ENCODE results near the gene NOP16.

Gene NOP16

GRCh38 chr5:176388444-176389134 is at the start of gene NOP16, which contains the start of gene HIGD2A:
Gene NOP16, minus strand, starts transcription at chr5:176388598. Its CDS starts 59 bp downstream, at chr5:176388539.
Gene HIGD2A, plus strand, starts transcription at chr5:176388751. Its CDS starts 69 bp downstream, at chr5:176388820.
- DNase-seq: peak; percentile 98

- no peak for DNase-seq
Measured at GRCh38 chr5:176436656-176437055, 48.3 kb upstream of the NOP16 start.

- DNase-seq: no peak
Measured at GRCh38 chr5:176432707-176433106, 44.3 kb upstream of the NOP16 start.

GRCh38 chr5:176429972-176430371 is 41.6 kb upstream of the NOP16 start:
- DNase-seq: no peak

- DNase-seq: no peak
Measured at GRCh38 chr5:176427971-176428370, 39.6 kb upstream of the NOP16 start.

DNA sequence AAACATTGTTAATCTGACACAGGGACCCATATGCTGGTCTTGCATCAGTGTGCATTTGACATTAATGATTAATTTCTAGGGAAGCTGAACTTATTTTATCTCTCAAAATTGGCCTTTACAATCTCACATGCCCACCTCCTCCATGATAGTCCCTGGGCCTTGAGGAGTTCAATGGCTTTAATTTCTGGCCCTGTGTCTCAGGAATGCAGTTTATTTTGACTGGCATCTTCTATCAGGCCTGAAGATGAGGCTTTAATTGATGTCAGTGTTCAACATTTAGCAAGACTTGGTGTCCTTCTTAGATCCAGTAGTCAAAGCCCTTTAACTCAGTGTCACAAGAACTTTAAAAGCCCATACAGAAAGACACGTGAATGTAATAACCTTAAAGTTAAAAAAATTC is 38.5 kb upstream of the NOP16 start:
- no peak for DNase-seq

GRCh38 chr5:176425791-176426190 is 37.4 kb upstream of the NOP16 start:
- DNase-seq: no peak

GRCh38 chr5:176425138-176425537 is 36.7 kb upstream of the NOP16 start:
- DNase-seq: no peak

GRCh38 chr5:176424181-176424580 is 35.8 kb upstream of the NOP16 start:
- DNase-seq: no peak

DNA sequence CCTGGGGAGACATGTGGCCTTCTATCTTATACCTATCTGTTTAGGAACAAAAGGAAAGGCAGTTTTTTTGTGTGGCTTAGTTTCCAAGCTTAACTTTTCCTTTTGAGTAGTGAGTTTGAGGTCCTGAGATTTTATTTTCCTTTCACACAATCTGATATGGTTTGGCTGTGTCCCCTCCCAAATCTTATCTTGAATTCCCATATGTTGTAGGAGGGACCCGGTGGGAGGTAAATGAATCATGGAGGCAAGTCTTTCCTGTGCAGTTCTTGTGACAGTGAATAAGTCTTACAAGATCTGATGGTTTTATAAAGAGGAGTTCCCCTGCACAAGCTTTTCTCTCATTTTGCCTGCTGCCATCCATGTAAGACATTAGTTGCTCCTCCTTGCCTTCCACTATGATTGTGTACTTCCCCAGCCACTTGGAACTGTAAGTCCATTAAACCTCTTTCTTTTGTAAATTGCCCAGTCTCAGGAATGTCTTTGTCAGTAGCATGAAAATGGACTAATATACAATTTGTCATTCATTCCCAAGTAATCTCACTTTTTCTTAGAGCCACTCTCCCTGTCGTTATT is 32.7 kb upstream of the NOP16 start:
- no peak for DNase-seq

GRCh38 chr5:176420086-176420485 is 31.7 kb upstream of the NOP16 start:
- DNase-seq: no peak

DNA sequence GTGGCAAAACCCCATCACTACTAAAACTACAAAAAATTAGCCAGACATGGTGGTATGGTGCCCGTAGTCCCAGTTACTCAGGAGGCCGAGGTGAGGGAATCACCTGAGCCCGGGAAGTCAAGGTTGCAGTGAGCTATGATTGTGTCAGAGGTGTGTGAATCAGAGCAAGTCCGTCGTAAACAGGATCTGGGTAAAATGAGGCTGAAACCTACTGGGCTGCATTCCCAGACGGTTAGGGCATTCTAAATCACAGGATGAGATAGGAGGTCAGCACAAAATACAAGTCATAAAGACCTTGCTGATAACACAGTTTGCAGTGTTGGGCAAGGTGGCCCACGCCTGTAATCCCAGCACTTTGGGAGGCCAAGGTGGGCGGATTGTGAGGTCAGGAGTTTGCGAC is 29.9 kb upstream of the NOP16 start:
- no peak for DNase-seq

- DNase-seq: no peak
Measured at GRCh38 chr5:176416965-176417364, 28.6 kb upstream of the NOP16 start.

- DNase-seq: peak; percentile 92
Measured at GRCh38 chr5:176415952-176416924, 27.8 kb upstream of the NOP16 start, which contains the start of gene CLTB. Gene CLTB, minus strand, starts transcription at chr5:176416539. Its CDS starts 176 bp downstream, at chr5:176416363.

DNA sequence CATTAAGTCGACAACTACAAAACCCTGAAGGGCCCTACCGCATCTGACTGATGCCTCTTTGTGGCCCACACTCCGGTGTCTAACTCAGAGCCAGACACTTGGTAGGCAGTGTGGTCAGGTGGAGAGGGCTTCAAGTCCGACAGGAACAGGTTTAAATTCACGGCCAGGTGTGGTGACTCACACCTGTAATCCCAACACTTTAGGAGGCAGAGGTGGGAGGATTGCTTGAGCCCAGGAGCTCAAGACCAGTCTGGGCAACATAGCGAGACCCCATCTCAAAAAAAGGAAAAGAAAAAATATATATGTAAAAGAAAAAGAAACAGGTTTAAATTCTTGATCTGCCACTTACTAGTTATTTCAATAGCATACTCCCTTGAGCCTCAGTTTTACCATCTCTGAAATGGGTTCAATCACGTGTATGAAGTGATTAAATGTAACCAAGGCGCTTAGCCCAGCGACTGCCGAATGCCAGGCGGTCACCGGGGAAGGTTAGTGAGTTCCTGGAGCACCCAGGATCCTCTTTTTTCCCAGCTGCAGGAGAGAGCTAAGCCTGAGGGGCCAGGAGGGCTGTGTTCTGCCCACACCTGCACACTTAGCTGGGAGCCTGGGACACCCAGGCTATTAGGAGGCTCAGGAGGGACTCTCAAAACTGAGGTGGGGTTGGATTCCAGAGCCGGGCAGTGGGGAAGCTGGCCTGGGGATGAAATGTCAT is 27.0 kb upstream of the NOP16 start:
- DNase-seq: no peak

- DNase-seq: no peak
Measured at GRCh38 chr5:176414704-176415103, 26.3 kb upstream of the NOP16 start.

DNA sequence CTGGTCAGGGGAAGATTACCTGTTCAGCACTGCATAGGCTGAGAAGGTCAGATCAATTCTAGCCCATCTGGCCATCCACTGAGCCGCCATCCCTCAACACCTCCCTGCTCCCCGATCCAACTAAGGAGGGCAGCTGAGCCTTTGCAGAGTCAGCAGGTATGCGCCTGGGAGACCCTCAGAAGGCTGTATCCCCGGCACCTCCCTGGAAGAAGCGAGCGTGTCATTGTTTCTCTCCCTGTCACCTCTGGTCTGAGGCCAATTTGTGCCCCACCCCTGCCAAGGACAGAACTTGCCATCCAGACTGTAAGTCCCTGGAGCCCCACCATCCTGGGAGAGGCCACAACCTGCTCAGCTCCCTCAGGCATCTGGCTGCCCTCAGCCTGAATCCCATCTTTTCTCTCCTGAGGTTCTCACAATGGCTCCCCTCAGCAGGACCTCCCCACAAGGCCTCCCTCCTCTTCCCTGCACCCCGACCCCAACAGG is 25.4 kb upstream of the NOP16 start:
- no peak for DNase-seq

GRCh38 chr5:176413255-176413565 is 24.8 kb upstream of the NOP16 start:
- DNase-seq: no peak

DNA sequence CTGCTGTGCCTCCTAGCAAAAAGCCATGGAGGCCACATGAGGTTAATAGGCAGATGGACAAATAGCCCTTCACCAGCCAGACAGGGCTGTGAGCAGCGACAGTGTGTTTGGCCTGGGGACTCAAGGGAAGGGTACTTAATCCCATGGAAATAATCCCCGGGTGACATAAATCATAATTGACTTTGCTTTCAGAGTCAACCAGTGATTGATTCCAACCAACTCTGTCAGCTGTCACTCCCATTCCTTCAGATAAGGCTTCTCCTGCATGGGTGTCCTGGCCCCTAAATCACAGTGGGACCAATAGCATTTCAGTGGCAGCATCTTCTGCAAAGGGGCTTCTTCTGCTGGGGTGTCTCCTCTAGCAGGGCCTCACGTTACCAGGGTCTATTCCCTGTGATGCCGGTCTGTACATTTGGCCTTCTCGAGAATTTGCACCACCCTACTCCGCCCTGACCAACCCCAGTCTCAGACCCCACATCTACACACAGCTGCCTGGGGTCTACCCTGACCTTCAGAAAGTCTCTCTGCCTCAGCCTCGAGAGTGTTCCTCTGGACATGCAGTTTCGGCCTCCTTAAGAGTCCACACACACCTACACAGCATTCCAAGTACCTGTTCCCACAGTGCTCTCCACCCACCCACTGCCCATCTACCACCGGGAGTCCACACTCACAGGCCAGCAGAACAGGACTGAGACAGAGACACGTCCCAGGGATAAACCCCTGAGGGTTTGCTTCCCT is 24.3 kb upstream of the NOP16 start:
- no peak for DNase-seq

GRCh38 chr5:176410486-176411180 is 22.2 kb upstream of the NOP16 start:
- no peak for DNase-seq

DNA sequence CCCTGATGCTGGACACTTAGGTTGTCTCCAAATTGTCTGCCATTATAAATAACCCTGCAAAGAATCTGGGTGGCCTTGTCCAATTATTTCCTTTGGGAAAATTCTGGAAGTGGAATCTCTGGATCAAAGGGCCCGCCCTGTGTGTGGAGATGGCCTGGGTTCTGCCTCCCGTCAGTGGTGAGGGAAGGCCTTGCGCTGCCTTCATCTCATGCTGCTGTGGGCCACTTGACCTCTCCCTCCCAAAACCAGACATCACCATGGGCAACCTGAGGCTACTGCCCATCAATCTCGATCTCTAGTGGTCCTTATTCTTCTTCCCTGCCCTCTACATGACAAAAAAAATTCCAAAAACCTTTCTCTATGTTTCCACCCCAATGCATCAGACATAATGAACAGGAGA is 21.4 kb upstream of the NOP16 start:
- no peak for DNase-seq
